Chondrocyte (in vitro differentiated cells): ENCODE measurements around the gene OR2T3. TPM values are rescaled to one million over a fixed set of nuclear protein-coding genes. Genes with fewer than 3 reads are reported as not detected.
"Not testable (repeated sequence)": the region's sequence is repeated elsewhere in the genome, so short reads cannot be mapped to it uniquely, and the experiment has no call there.

Experiments used
- DNase-seq: peaks from one replicate; pipeline ENCODE4 v3.0.0; 2021; ENCODE audit warnings: mixed read lengths, low spot score
- H3K27ac Mint-ChIP-seq: one replicate; pipeline ENCODE4 v1.8.0; 2021; ENCODE audit warnings: mild to moderate bottlenecking, moderate library complexity, mixed read lengths; ENCODE audit not compliant: unreplicated experiment
- H3K27me3 Mint-ChIP-seq: 2 replicates; pipeline ENCODE4 v1.8.0; 2021; ENCODE audit warnings: low read depth, mixed read lengths
- H3K36me3 Mint-ChIP-seq: 2 replicates; pipeline ENCODE4 v1.8.0; 2021; ENCODE audit warnings: low read depth, mixed read lengths
- H3K4me1 Mint-ChIP-seq: 2 replicates; pipeline ENCODE4 v1.8.0; 2021; ENCODE audit warnings: low read depth, mild to moderate bottlenecking, mixed read lengths
- H3K4me3 Mint-ChIP-seq: one replicate; pipeline ENCODE4 v1.8.0; 2021; ENCODE audit warnings: mild to moderate bottlenecking, moderate library complexity, mixed read lengths; ENCODE audit not compliant: unreplicated experiment
- H3K9me3 Mint-ChIP-seq: 2 replicates; pipeline ENCODE4 v1.8.0; 2021; ENCODE audit warnings: low read depth, mixed read lengths
- long read RNA-seq: library from polyadenylated mRNA; stranded (forward); transcript quantifications from one replicate; pipeline ENCODE4 v2.0.0, GENCODE V29; 2021
- total RNA-seq: library from RNA; stranded (reverse); gene quantifications from 3 replicates; pipeline ENCODE4 v1.2.1, GENCODE V29; 2021

Gene OR2T3, protein sequence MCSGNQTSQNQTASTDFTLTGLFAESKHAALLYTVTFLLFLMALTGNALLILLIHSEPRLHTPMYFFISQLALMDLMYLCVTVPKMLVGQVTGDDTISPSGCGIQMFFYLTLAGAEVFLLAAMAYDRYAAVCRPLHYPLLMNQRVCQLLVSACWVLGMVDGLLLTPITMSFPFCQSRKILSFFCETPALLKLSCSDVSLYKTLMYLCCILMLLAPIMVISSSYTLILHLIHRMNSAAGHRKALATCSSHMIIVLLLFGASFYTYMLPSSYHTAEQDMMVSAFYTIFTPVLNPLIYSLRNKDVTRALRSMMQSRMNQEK
- total RNA-seq = not detected in 3 replicates
- long read RNA-seq = 0 reads

DNA sequence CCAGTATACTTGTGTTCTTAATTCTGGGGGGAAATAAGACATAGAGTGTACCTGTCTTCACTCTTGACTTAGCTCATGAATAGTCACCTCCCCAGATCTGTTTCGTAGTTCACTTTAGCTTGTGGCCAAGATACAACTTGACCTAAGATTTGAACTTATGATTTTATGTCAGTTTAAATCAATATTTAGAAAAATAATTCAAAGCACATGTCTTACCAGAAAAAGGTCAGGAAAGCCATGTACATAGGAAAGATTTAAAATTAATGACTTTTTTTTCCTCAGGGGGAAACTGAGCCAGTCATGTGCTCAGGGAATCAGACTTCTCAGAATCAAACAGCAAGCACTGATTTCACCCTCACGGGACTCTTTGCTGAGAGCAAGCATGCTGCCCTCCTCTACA, at the start of gene OR2T3:
Gene OR2T3 (plus strand): TSS at position 301 of the 400 bp plus-strand sequence. CDS start 0 bp downstream, at position 301.
- not testable (repeated sequence) for H3K27ac Mint-ChIP-seq, H3K4me1 Mint-ChIP-seq, DNase-seq, H3K36me3 Mint-ChIP-seq, H3K4me3 Mint-ChIP-seq, H3K27me3 Mint-ChIP-seq
- H3K9me3 Mint-ChIP-seq = peaks cover 34% of the 10 kb centered on the region

DNA sequence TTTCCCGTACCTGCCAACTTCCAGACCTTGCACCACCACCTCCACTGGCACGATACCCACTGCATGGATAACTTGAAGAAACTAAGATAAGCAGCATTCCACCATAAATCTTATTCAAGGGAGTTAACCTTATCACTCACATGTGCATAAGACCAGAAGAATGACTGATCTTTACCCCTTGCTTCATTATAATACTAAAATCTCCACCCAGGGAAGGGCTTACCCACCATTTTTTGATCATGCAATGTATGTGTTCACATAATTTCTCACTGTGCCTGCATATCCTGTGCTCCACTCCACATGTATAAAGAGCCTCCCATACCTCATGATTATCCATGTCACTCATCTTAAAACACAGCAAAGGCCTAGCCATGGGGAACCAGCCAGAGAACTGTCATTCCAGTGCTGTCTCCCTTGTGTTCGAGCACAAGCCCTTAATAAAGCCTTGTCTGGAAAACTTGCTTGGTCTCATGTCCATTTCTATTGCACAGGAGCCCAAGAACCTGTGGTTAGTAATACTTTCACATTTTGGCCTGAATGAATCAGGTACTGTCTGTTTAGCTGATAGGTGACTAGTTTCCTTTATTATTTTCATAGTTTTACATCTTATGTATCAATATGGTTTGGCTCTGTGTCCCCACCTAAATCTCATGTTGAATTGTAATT, 45.5 kb upstream of the OR2T3 start:
- H3K4me1 Mint-ChIP-seq, H3K4me3 Mint-ChIP-seq, H3K36me3 Mint-ChIP-seq, DNase-seq, H3K27me3 Mint-ChIP-seq, H3K27ac Mint-ChIP-seq: not testable (repeated sequence)
- H3K9me3 Mint-ChIP-seq = peaks cover 61% of the 10 kb centered on the region

DNA sequence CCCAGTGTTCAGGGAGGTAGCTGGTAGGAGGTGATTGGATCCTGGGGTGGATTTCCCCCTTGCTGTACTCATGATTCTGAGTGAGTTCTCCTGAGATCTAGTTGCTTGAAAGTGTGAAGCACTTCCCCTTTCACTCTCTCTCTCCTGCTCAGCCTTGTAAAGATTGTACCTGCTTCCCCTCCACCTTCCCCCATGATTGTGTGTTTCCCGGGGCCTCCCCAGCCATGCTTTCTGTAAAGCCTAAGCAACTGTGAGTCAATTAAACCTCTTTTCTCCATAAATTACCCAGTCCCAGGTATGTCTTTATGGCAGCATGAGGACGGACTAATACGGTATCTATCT, 45.0 kb upstream of the OR2T3 start:
- H3K27me3 Mint-ChIP-seq, H3K36me3 Mint-ChIP-seq, H3K4me1 Mint-ChIP-seq, DNase-seq, H3K27ac Mint-ChIP-seq, H3K4me3 Mint-ChIP-seq: not testable (repeated sequence)
- peaks cover 58% of the 10 kb centered on the region for H3K9me3 Mint-ChIP-seq

DNA sequence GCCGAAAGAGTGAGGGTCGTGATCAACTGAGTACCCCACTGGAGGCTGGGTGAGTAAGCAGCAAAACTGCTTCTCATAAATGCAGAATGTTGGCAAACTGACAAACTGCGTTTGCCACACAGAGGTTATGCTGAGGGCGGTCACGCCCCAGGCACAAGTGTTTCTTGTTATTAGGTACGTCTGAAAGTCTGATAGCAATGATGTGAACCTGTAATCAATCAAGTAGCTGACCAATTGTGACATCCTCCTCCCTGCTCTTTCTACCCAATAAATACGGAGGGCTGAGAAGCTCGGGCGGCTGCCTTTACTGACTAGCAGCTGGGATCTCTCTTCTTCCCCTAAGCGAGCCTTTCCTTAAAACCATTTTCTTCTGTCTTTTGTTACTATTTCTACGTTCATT, 41.5 kb upstream of the OR2T3 start:
- H3K4me3 Mint-ChIP-seq, DNase-seq, H3K27me3 Mint-ChIP-seq, H3K36me3 Mint-ChIP-seq, H3K27ac Mint-ChIP-seq, H3K4me1 Mint-ChIP-seq: not testable (repeated sequence)
- H3K9me3 Mint-ChIP-seq = peaks cover 40% of the 10 kb centered on the region

DNA sequence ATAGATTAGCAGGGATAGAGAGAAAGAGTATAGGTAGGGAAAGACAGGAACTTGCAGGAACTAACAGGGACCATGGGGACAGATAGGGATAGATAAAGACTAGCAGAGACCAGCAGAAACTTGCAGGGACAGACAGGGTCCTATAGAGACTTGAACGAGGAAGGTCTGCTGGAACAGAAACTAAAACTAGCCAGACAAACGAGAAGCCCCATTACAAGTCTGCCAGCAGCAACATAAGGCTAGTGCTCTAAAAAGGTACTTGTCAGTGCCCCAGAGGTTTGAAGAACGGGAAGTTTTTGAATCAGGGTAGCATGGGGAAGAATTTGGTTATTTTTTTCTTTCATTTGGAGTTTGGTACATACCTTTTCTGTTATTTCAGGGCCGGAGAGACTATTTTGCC, 41.0 kb upstream of the OR2T3 start:
- H3K27me3 Mint-ChIP-seq, H3K4me3 Mint-ChIP-seq, H3K36me3 Mint-ChIP-seq: not testable (repeated sequence)

DNA sequence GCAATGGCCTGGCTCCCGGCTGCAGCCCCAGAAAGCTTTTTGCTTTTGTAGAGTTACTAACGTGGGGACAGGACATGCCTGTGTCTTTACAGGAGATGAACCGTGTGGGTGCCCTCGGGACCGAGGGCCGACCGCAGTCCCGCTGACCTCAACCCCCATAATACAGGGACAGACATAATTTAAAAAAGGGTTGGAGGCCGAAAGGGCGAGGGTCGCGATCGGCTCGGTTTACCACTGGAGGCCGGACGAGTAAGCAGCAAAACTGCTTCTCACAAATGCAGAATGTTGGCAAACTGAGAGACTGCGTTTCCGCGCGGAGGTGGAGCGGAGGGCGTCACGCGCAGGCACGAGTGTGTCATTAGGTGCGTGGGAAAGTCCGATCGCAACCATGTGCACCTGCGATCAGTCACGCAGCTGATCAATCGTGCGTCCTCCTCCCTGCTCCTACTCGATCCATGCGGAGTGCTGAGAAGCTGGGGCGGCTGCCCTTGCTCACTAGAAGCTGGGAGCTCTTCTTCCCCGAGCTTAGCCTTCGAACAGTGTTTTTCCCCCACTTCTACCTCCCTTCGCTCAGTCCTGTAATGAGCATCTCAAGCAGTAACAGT, 39.2 kb upstream of the OR2T3 start:
- peaks cover 23% of the 10 kb centered on the region for H3K9me3 Mint-ChIP-seq

More for the DNA sequence above, 41.0 kb upstream of the OR2T3 start:
- not testable (repeated sequence) for DNase-seq, H3K4me1 Mint-ChIP-seq, H3K27ac Mint-ChIP-seq
- H3K9me3 Mint-ChIP-seq = peaks cover 35% of the 10 kb centered on the region

DNA sequence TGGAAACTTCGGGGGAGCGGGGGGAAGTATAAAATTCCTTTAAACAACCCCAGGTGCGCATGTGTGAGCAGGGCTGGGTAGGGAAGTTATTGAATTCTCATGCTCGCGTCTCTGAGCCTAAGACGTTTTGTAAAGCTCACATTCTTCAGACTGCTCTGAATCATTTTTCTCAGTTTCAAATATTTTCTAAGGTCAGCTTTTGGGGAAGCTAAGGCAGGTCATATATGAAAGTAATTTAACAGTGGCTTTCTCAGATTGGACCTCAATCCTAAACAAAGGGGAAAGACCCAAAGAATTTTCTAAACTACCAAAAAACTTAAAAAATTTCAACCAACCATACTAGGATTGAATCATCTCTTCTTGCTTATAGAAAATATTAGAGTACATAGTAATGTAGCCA, 38.2 kb upstream of the OR2T3 start:
- peaks cover 23% of the 10 kb centered on the region for H3K9me3 Mint-ChIP-seq
- not testable (repeated sequence) for H3K27ac Mint-ChIP-seq, DNase-seq, H3K4me1 Mint-ChIP-seq, H3K27me3 Mint-ChIP-seq, H3K4me3 Mint-ChIP-seq, H3K36me3 Mint-ChIP-seq

More for the DNA sequence above, 39.2 kb upstream of the OR2T3 start:
- not testable (repeated sequence) for H3K4me3 Mint-ChIP-seq, H3K4me1 Mint-ChIP-seq, DNase-seq, H3K36me3 Mint-ChIP-seq, H3K27ac Mint-ChIP-seq, H3K27me3 Mint-ChIP-seq

DNA sequence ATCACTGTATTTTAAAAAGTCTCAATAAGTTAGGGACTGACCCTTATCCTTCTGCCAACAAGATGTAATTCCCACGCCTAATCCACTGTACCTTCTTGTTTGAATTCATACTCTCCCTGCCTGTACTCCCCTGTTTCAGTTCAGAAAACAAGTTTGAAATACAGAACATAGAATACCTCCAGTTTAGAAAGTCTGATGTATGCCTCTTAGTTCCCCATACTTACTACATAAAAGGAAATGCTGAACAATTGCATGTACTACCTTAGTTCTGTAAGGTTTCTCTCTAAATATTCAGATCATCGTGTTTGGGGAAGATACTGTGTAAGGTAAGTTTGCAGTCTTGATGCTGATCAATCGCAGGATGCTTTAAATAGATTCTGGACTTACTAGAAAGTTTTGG, 36.8 kb upstream of the OR2T3 start:
- H3K27ac Mint-ChIP-seq, H3K36me3 Mint-ChIP-seq, H3K4me1 Mint-ChIP-seq, H3K27me3 Mint-ChIP-seq, H3K4me3 Mint-ChIP-seq, DNase-seq: not testable (repeated sequence)
- H3K9me3 Mint-ChIP-seq = peaks cover 18% of the 10 kb centered on the region

DNA sequence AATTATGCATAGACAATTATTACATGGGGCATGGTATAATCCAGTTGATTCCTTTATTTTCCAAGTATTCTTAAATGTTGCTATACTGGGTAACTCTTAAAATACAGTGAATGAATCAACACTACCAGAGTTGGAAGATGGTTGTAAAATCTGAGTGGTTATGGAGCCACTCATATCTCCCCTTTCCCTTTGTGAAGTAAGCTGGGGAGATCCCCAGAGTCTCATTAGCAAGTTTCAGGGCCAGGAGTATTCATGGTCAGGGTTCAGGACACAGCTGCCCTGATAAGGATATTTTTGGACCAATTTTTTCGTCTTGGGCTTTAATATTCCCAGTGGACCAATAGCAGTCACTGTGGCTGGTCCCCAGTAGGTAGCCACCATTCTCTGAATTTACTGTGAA, 34.5 kb upstream of the OR2T3 start:
- not testable (repeated sequence) for H3K4me3 Mint-ChIP-seq, DNase-seq, H3K27me3 Mint-ChIP-seq, H3K36me3 Mint-ChIP-seq, H3K27ac Mint-ChIP-seq, H3K4me1 Mint-ChIP-seq
- H3K9me3 Mint-ChIP-seq = peaks cover 15% of the 10 kb centered on the region

DNA sequence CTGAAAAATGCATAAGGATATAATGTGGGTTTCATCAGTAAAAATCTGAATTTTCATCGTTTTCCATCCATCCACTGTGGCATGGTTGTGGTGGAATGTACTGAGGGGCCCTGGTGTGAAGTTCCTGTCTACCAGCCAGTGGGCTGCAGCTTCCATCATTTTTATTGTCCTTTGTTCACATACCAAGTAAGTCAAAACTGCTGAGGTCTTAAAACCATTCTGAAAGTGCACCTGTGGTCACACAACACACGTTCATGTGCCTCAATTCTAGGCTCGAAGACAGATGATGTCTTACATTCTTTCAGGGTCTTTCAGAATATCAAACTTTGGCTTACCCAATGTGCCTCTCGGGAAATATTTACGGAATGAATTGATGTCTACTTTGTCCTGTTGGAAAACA, 33.9 kb upstream of the OR2T3 start:
- not testable (repeated sequence) for H3K27me3 Mint-ChIP-seq, H3K36me3 Mint-ChIP-seq, H3K4me3 Mint-ChIP-seq, DNase-seq, H3K27ac Mint-ChIP-seq, H3K4me1 Mint-ChIP-seq
- H3K9me3 Mint-ChIP-seq = peaks cover 17% of the 10 kb centered on the region

DNA sequence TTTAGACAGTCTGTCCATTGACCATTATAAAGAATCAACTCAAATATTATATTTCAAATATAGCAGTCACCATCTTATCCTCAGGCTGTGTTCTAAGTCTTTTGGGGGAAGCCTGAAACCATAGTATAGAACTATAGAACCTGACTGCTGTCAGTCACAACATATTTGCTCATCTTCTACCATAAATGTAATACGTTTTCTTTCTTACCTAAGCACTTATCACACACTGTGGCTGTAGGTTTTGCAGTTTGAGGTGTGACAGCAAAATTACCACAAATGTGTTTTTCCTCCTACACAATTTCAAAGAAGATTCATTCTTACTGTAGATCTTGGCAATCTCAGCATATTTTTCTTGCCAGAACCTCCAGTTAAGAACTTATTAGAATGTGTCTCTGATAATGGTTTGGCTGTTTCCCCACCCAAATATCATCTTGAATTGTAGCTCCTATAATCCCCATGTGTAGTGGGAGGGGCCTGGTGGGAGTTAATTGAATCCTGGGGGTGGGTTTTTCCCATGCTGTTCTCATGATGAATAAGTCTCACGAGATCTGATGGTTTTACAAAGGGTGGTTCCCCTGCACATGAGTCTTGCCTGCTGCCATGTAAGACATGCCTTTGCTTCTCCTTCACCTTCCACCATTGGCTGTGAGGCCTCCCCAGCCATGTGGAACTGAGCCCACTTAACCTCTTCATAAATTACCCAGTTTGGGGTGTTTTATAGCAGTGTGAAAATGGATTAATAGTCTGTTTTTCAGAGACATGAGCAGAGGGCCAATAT, 30.5 kb upstream of the OR2T3 start:
- not testable (repeated sequence) for H3K27ac Mint-ChIP-seq, H3K4me1 Mint-ChIP-seq, H3K36me3 Mint-ChIP-seq, H3K4me3 Mint-ChIP-seq, H3K27me3 Mint-ChIP-seq, DNase-seq
- H3K9me3 Mint-ChIP-seq = peaks cover 36% of the 10 kb centered on the region

DNA sequence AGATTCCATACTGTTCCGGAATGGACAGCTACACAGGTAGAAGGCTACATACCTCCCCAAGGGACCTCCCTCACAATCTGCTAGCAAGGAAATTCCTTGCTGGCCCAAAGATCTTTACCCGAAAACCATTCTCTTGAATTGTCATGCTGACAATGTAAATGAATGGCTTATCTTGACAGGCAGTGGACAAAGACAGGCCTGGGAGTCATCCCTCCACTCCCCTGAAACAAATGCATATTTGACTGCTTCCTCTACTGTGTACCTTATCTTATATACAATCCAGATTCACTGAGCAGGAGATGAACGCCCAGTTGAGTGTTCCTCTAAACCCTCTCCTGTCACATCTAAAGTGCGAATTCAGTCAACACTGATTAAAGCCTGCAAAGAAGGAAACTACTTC, 28.5 kb upstream of the OR2T3 start:
- H3K27ac Mint-ChIP-seq, H3K4me3 Mint-ChIP-seq, H3K36me3 Mint-ChIP-seq, H3K27me3 Mint-ChIP-seq, DNase-seq, H3K4me1 Mint-ChIP-seq: not testable (repeated sequence)
- peaks cover 36% of the 10 kb centered on the region for H3K9me3 Mint-ChIP-seq
